Epidermal melanocyte (primary cell): ENCODE results near the gene OR6V1.
"Not testable (repeated sequence)": the region's sequence is repeated elsewhere in the genome, so short reads cannot be mapped to it uniquely, and the experiment has no call there.

Experiments
- DNase-seq: peaks from one replicate; pipeline ENCODE4 v3.0.0; 2011; ENCODE audit warnings: low spot score; ENCODE audit not compliant: insufficient read length

Gene OR6V1

DNA sequence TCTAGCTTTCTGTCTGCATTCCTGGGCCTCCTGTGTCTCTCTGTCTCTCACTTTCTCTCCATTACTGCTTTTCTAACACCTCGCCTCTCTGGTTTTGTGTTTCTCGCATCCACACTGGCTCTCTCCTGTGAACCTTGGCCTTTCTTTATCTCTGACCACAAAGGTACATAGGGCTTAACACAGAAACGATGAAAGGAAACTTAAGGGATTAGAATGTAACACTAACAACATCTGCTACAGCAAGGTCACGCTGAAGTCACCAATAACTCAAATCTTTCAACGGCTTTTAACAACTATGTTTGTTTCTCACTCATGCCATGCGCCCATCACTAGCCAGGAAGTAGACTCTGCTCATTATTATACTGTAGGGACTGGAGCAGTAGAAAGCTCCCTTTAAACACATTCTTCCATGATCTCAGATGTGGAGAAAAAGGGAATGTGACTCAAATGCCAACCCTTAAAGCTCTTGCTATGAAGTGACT is 9.3 kb upstream of the OR6V1 start:
- no peak for DNase-seq

GRCh38 chr7:143043391-143043790 is 8.8 kb upstream of the OR6V1 start:
- DNase-seq = no peak

GRCh38 chr7:143046426-143046851 is 5.7 kb upstream of the OR6V1 start:
- DNase-seq = no peak

DNA sequence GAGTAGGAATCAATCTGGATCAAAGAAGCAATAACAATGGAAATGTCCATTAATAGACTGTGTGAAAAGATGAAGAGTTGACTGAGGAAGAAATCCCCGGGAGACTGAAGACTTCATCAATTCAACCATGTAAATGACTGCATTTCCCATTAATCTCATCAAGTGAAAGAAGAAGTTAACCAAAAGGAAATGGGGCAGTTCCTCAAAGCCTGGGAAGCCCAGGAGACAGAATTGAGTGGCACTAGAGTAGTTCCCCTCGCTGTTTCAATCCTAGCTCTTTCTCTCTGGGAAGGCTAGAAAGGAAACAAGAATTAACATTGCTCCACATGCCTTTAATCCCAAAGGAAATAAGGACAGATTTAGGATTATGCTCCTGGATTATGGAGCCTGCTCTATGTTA is 4.8 kb upstream of the OR6V1 start:
- DNase-seq = no peak

DNA sequence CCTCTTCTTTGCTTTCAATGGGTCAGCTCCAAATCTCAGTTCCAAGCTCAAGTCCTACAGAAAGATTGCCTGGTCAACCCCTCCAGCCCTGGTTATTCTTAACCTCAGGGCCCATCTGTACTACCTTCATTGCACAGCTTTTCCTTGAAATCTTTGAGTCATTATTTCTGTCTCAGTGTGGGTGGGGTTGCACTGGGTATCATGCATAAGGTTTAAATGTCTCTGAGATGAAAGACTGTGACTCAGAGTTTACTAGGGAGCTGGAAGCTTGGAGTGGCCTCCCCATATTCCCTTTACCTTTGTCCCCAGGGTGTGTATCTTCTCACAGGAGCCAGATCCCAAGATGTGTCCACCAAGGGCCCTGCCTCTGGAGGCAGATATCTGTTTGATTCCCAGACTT is 3.3 kb upstream of the OR6V1 start:
- no peak for DNase-seq

- no peak for DNase-seq
Measured at GRCh38 chr7:143049362-143049761, 2.8 kb upstream of the OR6V1 start.

DNA sequence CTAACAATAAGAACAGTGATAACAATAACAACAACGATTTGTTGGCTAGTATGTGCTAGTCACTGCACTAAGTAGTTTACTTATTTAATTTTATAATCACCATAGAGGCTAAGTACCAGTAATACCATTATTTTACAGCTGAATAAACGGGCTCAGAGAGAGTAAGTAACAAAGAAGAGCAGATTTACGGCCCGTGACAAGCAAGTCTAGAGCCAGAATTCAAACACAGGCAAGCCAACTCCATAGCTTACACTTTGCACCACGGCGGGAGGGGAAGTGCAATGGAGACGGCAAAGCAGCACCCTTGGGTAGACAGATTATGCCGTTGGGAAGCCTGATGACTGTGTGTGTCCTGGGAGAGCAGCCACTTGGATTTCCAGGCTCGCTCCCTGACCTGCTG is 1.2 kb upstream of the OR6V1 start:
- no peak for DNase-seq

GRCh38 chr7:143054621-143055020 is 2.5 kb downstream of the OR6V1 start:
- DNase-seq = no peak

- no peak for DNase-seq
Measured at GRCh38 chr7:143055754-143056153, 3.6 kb downstream of the OR6V1 start.

DNA sequence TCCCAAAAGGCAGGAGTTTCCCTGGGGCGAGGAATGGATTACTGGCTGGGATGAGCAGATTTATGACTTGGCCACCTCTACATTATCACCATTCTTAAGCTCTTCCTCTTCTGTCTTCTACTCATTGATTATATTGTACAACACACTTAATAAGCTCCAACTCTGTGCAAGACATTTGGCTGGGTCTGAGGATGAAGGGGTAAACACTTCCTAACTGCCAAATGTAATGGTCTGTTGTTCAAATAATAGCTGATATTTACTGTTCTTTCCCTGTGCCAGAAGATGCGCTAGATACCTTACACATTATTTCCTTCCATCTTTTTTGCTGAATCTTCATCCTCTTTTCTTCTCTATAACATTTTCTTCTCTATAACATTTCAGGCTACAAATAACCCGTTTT is 11.6 kb downstream of the OR6V1 start:
- no peak for DNase-seq

- no peak for DNase-seq
Measured at GRCh38 chr7:143068446-143068845, 16.3 kb downstream of the OR6V1 start.

DNA sequence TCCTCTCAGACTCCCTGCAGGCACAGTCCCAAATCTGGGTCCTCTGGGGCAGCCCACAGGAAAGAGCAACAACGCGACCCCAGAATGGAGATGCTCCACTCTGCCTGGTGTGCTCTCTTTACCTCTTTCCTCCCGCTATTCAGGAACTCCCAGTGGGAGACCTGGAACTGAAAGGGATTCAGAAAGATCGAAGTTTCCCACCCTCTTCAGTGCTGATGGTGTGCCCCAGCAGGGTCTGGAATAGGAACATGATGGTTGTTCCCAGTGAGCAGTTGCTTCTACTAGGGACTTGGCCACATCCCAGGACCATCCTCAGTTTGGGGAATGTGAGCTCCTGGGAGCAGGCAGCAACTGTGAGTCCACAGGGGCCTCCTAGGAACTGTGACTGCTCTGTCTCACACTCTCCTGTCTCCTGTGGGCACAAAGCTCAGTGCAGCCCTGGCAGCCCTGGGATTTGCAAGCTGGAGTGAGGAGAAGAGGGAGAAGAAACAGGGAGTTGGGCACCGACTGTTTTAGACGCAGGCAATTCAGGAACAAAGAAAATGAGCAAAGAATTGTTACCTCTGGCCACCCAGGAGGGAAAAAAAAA is 17.9 kb downstream of the OR6V1 start:
- no peak for DNase-seq

DNA sequence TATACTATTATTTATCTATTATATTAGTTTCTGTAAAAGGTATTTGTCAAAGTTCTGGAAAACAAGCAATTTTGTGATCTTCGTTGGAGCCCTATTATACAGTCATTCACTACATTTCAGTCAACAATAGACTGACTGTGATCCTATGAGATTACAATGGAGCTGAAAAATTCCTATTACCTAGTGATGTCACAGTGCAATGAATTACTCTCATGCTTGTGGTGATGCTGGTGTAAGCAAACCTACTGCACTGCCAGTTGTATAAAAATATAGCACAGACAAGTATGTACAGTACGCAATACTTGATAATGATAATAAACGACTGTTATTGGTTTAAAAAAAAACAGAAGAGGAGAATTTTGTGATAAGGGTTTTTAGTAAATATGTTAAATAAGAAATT is 21.4 kb downstream of the OR6V1 start:
- no peak for DNase-seq

DNA sequence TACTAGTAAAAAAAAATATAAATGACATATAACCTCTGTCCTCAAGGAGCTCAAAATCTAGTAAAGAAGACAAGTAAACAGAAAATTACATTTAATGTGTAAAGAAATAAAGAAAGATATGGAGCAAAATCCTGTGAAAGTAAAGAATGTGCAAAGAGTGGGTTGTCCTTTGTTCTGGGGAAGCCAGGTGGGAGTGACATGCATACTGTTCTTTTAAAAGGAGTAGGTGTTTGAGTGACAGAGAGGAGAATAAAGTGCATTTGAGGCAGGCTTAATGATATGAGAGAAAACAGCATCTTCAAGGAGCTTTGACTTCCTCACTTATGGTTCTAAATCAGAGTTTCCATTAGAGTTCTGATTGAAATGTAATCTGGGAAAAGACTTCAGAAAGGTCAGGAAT is 22.0 kb downstream of the OR6V1 start:
- no peak for DNase-seq

GRCh38 chr7:143085109-143085508 is 33.0 kb downstream of the OR6V1 start:
- DNase-seq = no peak

- not testable (repeated sequence) for DNase-seq
Measured at GRCh38 chr7:143085610-143086009, 33.5 kb downstream of the OR6V1 start.

DNA sequence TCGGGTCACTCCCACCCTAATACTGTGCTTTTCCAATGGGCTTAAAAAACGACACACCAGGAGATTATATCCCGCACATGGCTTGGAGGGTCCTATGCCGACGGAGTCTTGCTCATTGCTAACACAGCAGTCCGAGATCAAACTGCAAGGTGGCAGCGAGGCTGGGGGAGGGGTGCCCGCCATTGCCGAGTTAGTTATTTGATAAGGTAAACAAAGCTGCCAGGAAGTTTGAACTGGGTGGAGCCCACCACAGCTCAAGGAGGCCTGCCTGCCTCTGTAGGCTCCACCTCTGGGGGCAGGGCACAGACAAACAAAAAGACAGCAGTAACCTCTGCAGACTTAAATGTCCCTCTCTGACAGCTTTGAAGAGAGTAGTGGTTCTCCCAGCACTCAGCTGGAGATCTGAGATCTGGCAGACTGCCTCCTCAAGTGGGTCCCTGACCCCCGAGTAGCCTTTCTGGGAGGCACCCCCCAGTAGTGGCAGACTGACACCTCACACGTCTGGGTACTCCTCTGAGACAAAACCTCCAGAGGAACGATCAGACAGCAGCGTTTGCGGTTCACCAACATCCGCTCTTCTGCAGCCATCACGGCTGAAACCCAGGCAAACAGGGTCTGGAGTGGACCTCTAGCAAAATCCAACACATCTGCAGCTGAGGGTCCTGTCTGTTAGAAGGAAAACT is 36.5 kb downstream of the OR6V1 start:
- not testable (repeated sequence) for DNase-seq

GRCh38 chr7:143096146-143096545 is 44.0 kb downstream of the OR6V1 start:
- no peak for DNase-seq

GRCh38 chr7:143099579-143099978 is 47.4 kb downstream of the OR6V1 start:
- DNase-seq = not testable (repeated sequence)
